ENCODE data around the gene ZNF629.
"Not testable (repeated sequence)": the region's sequence is repeated elsewhere in the genome, so short reads cannot be mapped to it uniquely, and the experiment has no call there.

Gene ZNF629

DNA sequence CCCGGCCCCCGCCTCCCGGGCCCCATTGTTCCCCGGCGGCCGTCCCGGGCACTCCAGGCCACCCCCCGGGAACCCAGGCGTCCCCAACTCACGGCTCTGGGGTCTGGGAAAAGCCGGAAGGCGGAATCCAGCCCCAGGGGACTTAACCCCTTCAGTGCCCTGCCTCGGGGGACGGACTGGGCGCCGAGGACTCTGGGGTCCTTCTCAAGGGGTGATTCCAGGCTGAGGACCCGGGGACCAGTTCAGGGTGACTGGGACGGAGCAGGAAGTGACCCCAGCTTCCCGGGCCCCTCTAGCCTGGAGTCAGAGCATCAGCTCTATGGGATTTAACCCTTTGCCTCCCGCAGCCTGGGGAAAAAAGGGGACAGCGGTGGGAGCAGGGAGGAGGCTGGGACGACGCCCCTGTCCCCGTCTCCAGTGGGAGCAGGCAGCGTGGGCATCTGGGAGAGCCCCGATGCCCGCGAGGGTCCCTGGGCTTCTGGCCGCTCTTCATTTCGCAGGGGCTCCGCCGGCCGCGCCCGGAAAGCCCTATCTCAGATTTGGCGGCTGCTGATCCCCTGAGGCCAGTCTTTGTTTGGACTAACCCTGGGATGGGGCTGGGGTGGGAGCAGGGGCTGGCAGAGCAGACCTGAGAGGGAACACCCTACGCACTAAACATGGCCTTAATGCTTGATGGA lies at the start of gene ZNF629:
Gene ZNF629 (minus strand): TSS at position 270 of the 677 bp plus-strand sequence. CDS start 2,723 bp downstream, outside the sequence.
- peak; percentile 79 for DNase-seq

- DNase-seq, result no peak
Measured at GRCh38 chr16:30834130-30834740, 47.2 kb upstream of the ZNF629 start.

GRCh38 chr16:30830072-30830417 lies 43.0 kb upstream of the ZNF629 start:
- DNase-seq, result no peak

- no peak for DNase-seq
Measured at GRCh38 chr16:30829130-30830071, 42.4 kb upstream of the ZNF629 start.

GRCh38 chr16:30821891-30822290 lies 34.9 kb upstream of the ZNF629 start:
- no peak for DNase-seq

- DNase-seq, result not testable (repeated sequence)
Measured at GRCh38 chr16:30821441-30821840, 34.4 kb upstream of the ZNF629 start.

GRCh38 chr16:30820952-30821421 lies 34.0 kb upstream of the ZNF629 start:
- DNase-seq, result no peak

DNA sequence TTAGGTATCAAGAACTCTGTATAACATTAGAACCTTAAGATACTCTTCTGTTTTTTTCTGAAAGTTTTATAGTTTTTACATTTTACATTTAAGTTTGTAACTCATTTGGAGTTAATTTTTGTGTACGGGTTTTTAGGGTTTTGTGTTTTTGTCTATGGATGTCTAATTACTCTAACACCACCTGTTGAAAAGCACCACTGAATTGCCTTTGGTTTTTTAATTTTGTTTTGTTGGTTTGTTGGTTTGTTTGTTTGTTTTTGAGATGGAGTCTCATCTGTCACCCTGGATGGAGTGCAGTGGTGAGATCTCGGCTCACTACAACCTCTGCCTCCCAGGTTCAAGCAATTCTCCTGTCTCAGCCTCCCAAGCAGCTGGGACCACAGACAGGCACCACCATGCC lies 29.8 kb upstream of the ZNF629 start:
- DNase-seq, result no peak

- DNase-seq, result no peak
Measured at GRCh38 chr16:30813821-30814189, 26.8 kb upstream of the ZNF629 start.

GRCh38 chr16:30809675-30810074 lies 22.7 kb upstream of the ZNF629 start:
- DNase-seq, result not testable (repeated sequence)

DNA sequence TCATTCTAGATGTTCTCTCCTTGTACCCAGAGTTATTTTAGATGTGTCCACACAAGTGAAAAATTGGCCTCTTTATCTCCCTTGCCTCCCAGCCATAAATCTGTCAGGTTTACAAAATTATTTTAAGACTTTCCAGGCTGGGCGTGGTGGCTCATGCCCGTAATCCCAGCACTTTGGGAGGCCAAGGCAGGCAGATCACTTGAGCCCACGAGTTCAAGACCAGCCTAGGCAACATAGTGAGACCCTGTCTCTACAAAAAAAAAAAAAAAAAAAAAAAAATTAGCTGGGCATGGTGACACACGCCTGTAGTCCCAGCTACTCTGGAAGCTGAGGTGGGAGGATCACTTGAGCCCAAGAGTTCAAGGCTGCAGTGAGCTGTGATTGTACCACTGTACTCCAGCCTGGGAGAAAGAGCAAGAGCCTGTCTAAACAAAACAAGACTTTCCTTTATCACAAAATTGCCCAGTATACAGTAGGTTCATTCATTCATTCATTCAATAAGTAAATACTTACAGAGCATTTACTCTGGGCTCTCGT lies 22.0 kb upstream of the ZNF629 start:
- DNase-seq, result not testable (repeated sequence)

DNA sequence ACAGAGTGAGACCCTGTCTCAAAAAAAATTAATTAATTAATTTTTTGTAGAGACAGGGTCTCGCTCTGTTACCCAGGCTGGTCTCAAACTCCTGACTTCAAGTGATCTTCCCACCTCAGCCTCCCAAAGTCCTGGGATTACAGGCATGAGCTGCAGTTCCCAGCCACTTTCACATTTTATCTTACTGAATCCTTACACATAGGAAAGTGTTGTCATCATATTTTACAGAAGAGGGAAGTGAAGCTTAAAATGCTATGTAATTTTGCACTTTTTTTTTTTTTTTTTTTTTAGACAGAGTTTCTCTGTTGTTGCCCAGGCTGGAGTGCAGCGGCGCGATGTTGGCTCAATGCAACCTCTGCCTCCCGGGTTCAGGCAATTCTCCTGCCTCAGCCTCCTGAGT lies 21.1 kb upstream of the ZNF629 start:
- no peak for DNase-seq

- peak; percentile 90 for DNase-seq
Measured at GRCh38 chr16:30805370-30806169, 18.6 kb upstream of the ZNF629 start.

DNA sequence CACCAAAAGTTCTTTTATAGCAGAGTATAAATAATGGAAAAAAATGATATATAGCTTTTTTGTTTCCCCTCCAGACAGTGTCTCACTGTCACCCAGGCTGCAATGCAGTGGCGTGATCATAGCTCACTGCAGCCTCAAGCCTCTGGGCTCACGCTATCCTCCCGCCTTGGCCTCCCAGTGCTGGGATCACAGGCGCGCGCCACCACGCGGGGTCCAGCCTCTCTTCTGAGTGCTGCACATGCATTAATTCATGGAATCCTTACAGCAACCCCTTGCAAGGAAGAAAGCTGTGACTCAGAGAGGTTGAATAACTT lies 18.0 kb upstream of the ZNF629 start:
- no peak for DNase-seq

DNA sequence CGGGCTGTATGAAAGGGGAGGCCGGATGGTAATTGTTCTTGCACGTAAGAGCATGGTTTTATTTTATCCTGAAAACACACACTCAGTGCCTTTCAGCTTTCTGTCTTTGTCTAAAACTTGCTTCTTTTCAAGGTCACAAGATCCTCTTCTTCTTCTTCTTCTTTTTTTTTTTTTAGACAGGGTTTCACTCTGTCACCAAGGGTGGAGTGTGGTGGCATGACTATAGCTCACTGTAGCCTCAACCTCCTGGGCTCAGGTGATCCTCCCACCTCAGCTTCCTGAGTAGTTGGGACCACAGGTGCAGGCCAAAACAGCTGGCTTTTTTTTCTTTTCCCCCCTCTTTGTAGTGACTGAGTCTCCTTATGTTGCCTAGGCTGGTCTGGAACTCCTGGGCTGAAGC lies 15.9 kb upstream of the ZNF629 start:
- no peak for DNase-seq

- DNase-seq, result no peak
Measured at GRCh38 chr16:30797670-30798309, 10.8 kb upstream of the ZNF629 start.

DNA sequence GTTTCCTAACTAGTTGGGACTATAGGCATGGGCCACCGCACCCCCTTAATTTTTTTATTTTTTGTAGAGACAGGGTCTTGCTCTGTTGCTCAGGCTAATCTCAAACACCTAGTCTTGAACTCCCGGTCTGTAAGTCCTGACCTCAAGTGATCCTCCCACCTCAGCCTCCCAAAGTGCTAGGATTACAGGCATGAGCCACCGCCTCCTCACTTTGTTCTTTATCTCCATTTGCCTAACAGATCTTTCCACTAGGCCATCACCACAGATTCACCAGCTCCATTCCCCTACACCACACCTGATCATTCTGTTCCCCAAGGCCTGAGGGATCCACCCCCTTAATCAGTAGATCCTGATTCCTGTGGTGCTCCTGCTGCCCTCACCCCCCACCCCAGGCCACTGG lies 7.6 kb upstream of the ZNF629 start:
- DNase-seq, result no peak

DNA sequence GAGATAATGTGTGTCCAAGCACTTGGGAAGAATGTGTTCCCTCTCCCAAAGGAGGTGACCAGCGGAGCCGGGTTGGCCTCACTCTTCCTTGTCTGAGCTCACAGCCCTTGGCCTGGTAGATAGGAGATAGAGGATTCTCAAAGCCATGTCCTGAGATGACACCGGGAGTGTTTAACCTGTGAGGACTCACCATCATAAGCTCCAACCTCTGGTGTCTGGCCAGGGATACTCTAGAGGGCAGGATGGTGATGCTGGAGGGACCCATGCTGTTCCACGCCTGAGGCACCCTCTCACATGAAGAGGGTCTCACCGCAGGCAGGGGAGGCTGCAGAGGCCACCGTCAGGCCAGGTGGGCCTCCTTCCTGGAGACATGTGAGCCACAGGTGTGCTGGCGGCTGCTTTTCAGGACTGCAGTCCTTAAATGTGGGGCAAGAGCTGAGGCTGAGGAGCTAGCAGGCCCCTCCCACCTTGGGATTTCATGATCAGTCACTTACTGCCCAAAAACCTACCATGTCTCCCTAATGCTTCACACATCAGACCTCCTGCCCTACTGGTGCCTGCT lies 6.6 kb upstream of the ZNF629 start:
- no peak for DNase-seq

GRCh38 chr16:30787613-30788378 lies 791 bp upstream of the ZNF629 start:
- no peak for DNase-seq

- peak; percentile 75 for DNase-seq
Measured at GRCh38 chr16:30786115-30786935, 680 bp downstream of the ZNF629 start.

Data from islet precursor cell (in vitro differentiated cells).